Measurements from ENCODE around the gene MAST2. TPM values are rescaled to one million over a fixed set of nuclear protein-coding genes. Genes with fewer than 3 reads are reported as not detected.

MAST2 gene
- total RNA-seq, 1 experiment from 2014 or later: 36.2 TPM

DNA sequence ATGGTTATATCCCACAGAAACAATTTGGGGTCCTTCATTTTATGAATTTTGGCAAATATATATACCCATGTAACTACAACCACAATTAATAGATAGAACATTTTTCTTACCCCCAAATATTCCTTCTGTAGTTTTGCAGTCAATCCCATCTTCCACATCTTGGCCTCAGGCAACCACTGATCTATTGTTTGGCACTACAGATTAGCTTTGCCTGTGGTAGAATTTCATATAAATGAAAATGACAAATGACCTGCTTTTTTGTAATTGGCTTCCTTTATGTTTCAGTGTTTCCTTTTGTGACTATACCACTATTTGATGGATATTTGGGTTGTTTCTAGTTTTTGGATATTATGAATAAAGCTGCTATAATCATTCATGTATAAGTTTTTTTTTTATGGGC lies 91.5 kb downstream of the MAST2 start:
- intact Hi-C loops (cut with micrococcal nuclease; ENCODE audit: unreplicated experiment): loop anchor here (5.0 kb wide), 1 partner anchor 287 kb away; no protein-coding TSS in a partner anchor
- TF ChIP-seq, protein P1, sequence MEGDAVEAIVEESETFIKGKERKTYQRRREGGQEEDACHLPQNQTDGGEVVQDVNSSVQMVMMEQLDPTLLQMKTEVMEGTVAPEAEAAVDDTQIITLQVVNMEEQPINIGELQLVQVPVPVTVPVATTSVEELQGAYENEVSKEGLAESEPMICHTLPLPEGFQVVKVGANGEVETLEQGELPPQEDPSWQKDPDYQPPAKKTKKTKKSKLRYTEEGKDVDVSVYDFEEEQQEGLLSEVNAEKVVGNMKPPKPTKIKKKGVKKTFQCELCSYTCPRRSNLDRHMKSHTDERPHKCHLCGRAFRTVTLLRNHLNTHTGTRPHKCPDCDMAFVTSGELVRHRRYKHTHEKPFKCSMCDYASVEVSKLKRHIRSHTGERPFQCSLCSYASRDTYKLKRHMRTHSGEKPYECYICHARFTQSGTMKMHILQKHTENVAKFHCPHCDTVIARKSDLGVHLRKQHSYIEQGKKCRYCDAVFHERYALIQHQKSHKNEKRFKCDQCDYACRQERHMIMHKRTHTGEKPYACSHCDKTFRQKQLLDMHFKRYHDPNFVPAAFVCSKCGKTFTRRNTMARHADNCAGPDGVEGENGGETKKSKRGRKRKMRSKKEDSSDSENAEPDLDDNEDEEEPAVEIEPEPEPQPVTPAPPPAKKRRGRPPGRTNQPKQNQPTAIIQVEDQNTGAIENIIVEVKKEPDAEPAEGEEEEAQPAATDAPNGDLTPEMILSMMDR (IDR thresholded peaks at IDR 0.05; ENCODE audit: unreplicated experiment): no peak
- Mint-ChIP-seq H3K27me3 (ENCODE audit: unreplicated experiment) (no peaks in the 10 kb centered on the region), H3K9me3 (ENCODE audit: low read depth, unreplicated experiment) (peaks cover 3% of the 10 kb centered on the region), H3K27ac (ENCODE audit: unreplicated experiment) (no peak overlapping the region), H3K36me3 (ENCODE audit: insufficient read depth, unreplicated experiment) (peaks cover 6% of the 10 kb centered on the region), H3K4me1 (ENCODE audit: low read depth, unreplicated experiment) (peaks cover 17% of the 10 kb centered on the region), H3K4me3 (ENCODE audit: low read depth, unreplicated experiment) (no peak overlapping the region)
- BruUV-seq (replicated peaks): no TSS peak
- CTCF ChIA-PET: no interaction called here
- DNase-seq: no peak

DNA sequence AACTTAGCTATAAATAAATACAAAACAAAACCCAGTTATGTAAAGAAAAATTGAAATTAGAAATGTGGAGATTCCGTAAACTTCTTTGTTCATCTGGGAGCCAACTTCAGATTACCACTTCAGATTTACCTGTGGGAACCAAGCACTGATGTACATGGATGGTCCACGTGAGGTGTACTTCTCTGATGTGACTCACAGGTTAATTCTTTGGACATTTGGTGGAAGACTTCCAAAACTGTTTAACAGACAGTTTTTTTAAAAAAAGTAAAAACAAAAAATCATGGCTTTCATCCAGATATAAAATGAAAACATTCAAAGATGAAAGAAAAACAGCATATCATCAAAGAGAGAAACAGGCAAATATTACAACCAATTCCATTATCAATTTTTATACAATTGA lies 92.0 kb downstream of the MAST2 start:
- Mint-ChIP-seq H3K27ac (ENCODE audit: unreplicated experiment) (no peak overlapping the region), H3K36me3 (ENCODE audit: insufficient read depth, unreplicated experiment) (peaks cover 6% of the 10 kb centered on the region), H3K27me3 (ENCODE audit: unreplicated experiment) (no peaks in the 10 kb centered on the region), H3K4me3 (ENCODE audit: low read depth, unreplicated experiment) (no peak overlapping the region), H3K4me1 (ENCODE audit: low read depth, unreplicated experiment) (peaks cover 17% of the 10 kb centered on the region), H3K9me3 (ENCODE audit: low read depth, unreplicated experiment) (peaks cover 1% of the 10 kb centered on the region)
- intact Hi-C loops (cut with micrococcal nuclease; ENCODE audit: unreplicated experiment): no loop called here
- BruUV-seq (replicated peaks): no TSS peak
- DNase-seq: no peak
- CTCF ChIA-PET: no interaction called here
- TF ChIP-seq, protein P1 (IDR thresholded peaks at IDR 0.05; ENCODE audit: unreplicated experiment): no peak

DNA sequence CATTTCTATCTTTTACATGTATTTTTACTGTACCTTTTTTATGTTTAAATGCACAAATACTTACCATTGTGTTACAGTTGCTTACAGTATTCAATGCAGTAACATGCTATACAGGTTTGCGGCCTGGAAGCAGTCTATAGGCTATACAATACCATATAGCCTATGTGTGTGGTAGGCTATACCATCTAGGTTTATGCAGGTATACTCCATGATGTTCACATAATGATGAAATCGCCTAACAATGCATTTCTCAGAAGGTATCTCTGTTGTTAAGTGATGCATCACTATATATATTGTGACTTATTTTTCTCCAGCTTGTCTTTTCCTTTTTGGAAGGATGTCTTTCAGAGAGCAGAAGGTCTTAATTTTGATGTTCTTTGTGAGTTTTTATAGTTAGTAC lies 103.5 kb downstream of the MAST2 start:
- TF ChIP-seq, protein P1 (IDR thresholded peaks at IDR 0.05; ENCODE audit: unreplicated experiment): no peak
- no peaks in the 10 kb centered on the region for H3K27me3 Mint-ChIP-seq (ENCODE audit: unreplicated experiment)
- H3K27ac Mint-ChIP-seq (ENCODE audit: unreplicated experiment): no peak overlapping the region
- no peak for DNase-seq
- no TSS peak for BruUV-seq (replicated peaks)
- intact Hi-C loops (cut with micrococcal nuclease; ENCODE audit: unreplicated experiment): no loop called here
- no peak overlapping the region for H3K4me3 Mint-ChIP-seq (ENCODE audit: low read depth, unreplicated experiment)
- no peaks in the 10 kb centered on the region for H3K4me1 Mint-ChIP-seq (ENCODE audit: low read depth, unreplicated experiment)
- H3K36me3 Mint-ChIP-seq (ENCODE audit: insufficient read depth, unreplicated experiment): no peaks in the 10 kb centered on the region
- CTCF ChIA-PET: no interaction called here
- no peaks in the 10 kb centered on the region for H3K9me3 Mint-ChIP-seq (ENCODE audit: low read depth, unreplicated experiment)

GRCh38 chr1:45908611-45909140 lies 105.3 kb downstream of the MAST2 start:
- intact Hi-C loops (cut with micrococcal nuclease; ENCODE audit: unreplicated experiment): no loop called here
- TF ChIP-seq, protein P1 (IDR thresholded peaks at IDR 0.05; ENCODE audit: unreplicated experiment): no peak
- CTCF ChIA-PET: no interaction called here
- no peaks in the 10 kb centered on the region for H3K36me3 Mint-ChIP-seq (ENCODE audit: insufficient read depth, unreplicated experiment)
- H3K27me3 Mint-ChIP-seq (ENCODE audit: unreplicated experiment): no peaks in the 10 kb centered on the region
- no peak for DNase-seq
- no peaks in the 10 kb centered on the region for H3K4me1 Mint-ChIP-seq (ENCODE audit: low read depth, unreplicated experiment)
- no peaks in the 10 kb centered on the region for H3K9me3 Mint-ChIP-seq (ENCODE audit: low read depth, unreplicated experiment)
- no peak overlapping the region for H3K4me3 Mint-ChIP-seq (ENCODE audit: low read depth, unreplicated experiment)
- BruUV-seq (replicated peaks): no TSS peak
- no peak overlapping the region for H3K27ac Mint-ChIP-seq (ENCODE audit: unreplicated experiment)

Data from Calu3 (cell line).